ENCODE measurements around the gene GHITM.

GRCh38 chr10:84175436-84175835 is 36.1 kb downstream of the GHITM start:
- TF ChIP-seq POLR2A (IDR thresholded peaks at IDR 0.05) (no peak), CTCF (IDR thresholded peaks at IDR 0.05) (no peak)
